ENCODE data around the gene CDKL2. TPM values are rescaled to one million over a fixed set of nuclear protein-coding genes. Genes with fewer than 3 reads are reported as not detected.

CDKL2 gene
- total and polyA plus RNA-seq, 8 donors = 2.2 to 22.6 (median 6.0) TPM

GRCh38 chr4:75659512-75660031 is 29.2 kb upstream of the CDKL2 start:
- no peak overlapping the region for H3K27ac ChIP-seq
- no peak for DNase-seq
- intact Hi-C loops (cut with DNase I) = no loop called here
- no peak overlapping the region for H3K4me3 ChIP-seq
- H3K27me3 ChIP-seq = no peaks in the 10 kb centered on the region
- H3K9me3 ChIP-seq = no peaks in the 10 kb centered on the region
- ATAC-seq = peak; percentile 64
- peaks cover 0 to 21% of the 10 kb centered on the region in 2 donors for H3K4me1 ChIP-seq
- TF ChIP-seq CTCF (IDR thresholded peaks at IDR 0.05) = no peak
- H3K36me3 ChIP-seq = peaks cover 0 to 53% of the 10 kb centered on the region in 2 donors

GRCh38 chr4:75658876-75659275 is 28.5 kb upstream of the CDKL2 start:
- H3K9me3 ChIP-seq = no peaks in the 10 kb centered on the region
- no peak overlapping the region for H3K4me3 ChIP-seq
- H3K36me3 ChIP-seq = peaks cover 0 to 60% of the 10 kb centered on the region in 2 donors
- no peaks in the 10 kb centered on the region for H3K27me3 ChIP-seq
- peak; percentile 50 for ATAC-seq
- H3K4me1 ChIP-seq = peaks cover 0 to 24% of the 10 kb centered on the region in 2 donors
- intact Hi-C loops (cut with DNase I) = no loop called here
- no peak overlapping the region for H3K27ac ChIP-seq
- no peak for TF ChIP-seq CTCF (IDR thresholded peaks at IDR 0.05)
- no peak for DNase-seq

GRCh38 chr4:75655562-75655961 is 25.2 kb upstream of the CDKL2 start:
- intact Hi-C loops (cut with DNase I) = no loop called here
- DNase-seq (no peak), ATAC-seq (no peak)
- no peaks in the 10 kb centered on the region for H3K9me3 ChIP-seq
- H3K4me3 ChIP-seq = no peak overlapping the region
- no peak for TF ChIP-seq CTCF (IDR thresholded peaks at IDR 0.05)
- no peaks in the 10 kb centered on the region for H3K27me3 ChIP-seq
- H3K27ac ChIP-seq = no peak overlapping the region
- H3K4me1 ChIP-seq = peaks cover 0 to 19% of the 10 kb centered on the region in 2 donors
- H3K36me3 ChIP-seq = peaks cover 0 to 80% of the 10 kb centered on the region in 2 donors

GRCh38 chr4:75654905-75655304 is 24.6 kb upstream of the CDKL2 start:
- TF ChIP-seq CTCF (IDR thresholded peaks at IDR 0.05) = no peak
- no peak overlapping the region for H3K27ac ChIP-seq
- no peak overlapping the region for H3K4me3 ChIP-seq
- no peaks in the 10 kb centered on the region for H3K27me3 ChIP-seq
- DNase-seq (no peak), ATAC-seq (peak; percentile 30)
- no peaks in the 10 kb centered on the region for H3K9me3 ChIP-seq
- H3K36me3 ChIP-seq = peaks cover 0 to 84% of the 10 kb centered on the region in 2 donors
- intact Hi-C loops (cut with DNase I) = no loop called here
- peaks cover 0 to 19% of the 10 kb centered on the region in 2 donors for H3K4me1 ChIP-seq

- intact Hi-C loops (cut with DNase I) = no loop called here
Observed at GRCh38 chr4:75653845-75654503, 23.6 kb upstream of the CDKL2 start.

More at GRCh38 chr4:75653845-75654503, 23.6 kb upstream of the CDKL2 start:
- Histone ChIP-seq H3K36me3 (peaks cover 0 to 94% of the 10 kb centered on the region in 2 donors), H3K27me3 (no peaks in the 10 kb centered on the region), H3K4me3 (no peak overlapping the region), H3K27ac (no peak overlapping the region), H3K4me1 (peaks cover 0 to 19% of the 10 kb centered on the region in 2 donors), H3K9me3 (no peaks in the 10 kb centered on the region)
- peak; percentile 85 for ATAC-seq
- TF ChIP-seq CTCF (IDR thresholded peaks at IDR 0.05) = peak; percentile 23 to 25
- no peak for DNase-seq

All from left lung (tissue), 10 donors.